NCI-H1092 treated with DMSO at 0.1 percent for 48 hours (cell line): Measurements from ENCODE around the gene SIL1.
"Not testable (repeated sequence)": the region's sequence is repeated elsewhere in the genome, so short reads cannot be mapped to it uniquely, and the experiment has no call there.

Source experiments
- DNase-seq: peaks from one replicate; lab custom pipeline; 2025; lab: John Stamatoyannopoulos, UW

SIL1 gene

DNA sequence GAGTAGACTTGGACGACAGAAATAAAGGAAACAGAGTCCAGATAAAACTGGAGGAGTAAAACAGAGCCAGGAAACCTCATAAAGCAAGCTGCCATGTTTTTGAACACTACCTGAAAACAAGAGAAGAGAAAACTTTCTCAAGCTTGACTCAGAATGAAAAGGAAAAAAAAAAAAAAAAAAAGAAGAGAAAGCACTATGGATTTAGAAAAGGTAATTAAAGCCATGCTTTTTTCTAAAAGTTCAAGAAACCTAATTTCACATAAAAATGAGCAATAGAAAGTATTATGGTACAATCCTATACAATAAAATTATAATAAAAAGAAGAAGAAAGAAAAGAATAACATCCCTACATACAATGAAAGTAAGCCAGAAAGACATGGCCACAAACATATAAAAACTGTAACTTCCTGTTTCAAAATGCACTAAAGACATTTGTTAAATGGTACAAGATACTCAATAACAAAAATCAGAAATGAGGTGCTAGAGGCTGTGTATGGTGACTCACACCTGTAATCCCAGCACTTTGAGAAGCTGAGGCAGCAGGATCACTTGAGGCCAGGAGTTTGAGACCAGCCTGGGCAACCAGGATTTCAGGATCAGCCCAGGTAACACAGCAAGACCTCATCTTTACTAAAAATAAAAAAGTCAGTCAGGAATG, 129.5 kb downstream of the SIL1 start:
- DNase-seq, result no peak

DNA sequence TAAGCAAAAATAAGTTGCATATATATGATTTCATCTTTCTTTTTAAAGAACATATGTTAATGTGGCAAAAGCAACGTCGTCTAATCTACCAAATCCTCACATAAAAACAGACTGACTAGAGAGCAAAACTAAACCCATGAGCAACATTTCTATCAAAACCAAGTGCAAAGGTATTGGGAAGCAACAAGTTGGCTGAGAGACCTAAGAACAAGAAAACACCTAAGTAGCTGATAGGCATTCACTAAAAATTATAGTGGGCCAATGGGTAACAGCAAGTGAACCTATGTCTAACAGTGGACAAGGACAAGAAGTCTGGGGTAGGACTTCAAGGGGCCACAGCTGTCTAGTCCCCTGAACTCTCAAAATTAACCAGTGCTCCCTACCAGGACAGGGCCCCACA, 130.1 kb downstream of the SIL1 start:
- DNase-seq, result no peak

DNA sequence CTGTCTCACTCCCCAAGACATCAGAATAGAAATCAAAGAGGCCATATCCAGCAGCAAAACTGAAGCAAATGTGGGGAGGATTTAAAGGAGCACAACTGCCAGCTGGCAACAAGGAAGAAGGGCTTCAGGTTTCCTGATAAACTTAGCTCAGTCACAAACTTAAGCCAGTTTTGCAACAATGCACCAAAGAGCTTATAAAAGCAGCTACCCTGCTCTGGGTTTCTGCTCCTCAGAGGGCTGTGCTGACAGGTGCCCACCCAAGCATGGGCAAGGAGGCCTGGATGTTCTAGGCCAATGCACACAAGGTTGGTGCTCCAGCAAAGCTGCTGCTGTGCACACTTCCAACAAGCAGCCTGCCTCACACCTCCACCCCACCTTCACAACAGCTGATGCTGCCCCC, 132.9 kb downstream of the SIL1 start:
- DNase-seq, result no peak

DNA sequence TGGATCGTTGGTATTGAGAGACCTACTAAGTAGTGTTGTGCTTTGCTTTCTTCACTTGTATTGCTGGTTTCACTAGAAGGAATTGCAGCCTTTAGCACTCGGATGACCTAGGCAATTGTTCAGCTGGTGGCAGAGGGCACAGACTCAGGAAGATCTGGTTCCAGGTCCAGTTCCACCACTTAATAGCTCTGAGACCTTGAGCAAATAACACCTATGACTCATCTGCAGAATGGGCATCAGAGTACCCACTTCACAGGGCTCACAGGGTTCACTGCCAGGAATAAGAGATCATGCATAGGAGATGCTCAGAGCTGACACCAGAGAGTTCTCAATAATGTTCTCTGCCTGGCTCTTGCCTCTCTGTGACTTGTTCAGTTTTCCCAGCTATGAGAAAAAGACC, 133.6 kb downstream of the SIL1 start:
- peak; percentile 10 for DNase-seq

DNA sequence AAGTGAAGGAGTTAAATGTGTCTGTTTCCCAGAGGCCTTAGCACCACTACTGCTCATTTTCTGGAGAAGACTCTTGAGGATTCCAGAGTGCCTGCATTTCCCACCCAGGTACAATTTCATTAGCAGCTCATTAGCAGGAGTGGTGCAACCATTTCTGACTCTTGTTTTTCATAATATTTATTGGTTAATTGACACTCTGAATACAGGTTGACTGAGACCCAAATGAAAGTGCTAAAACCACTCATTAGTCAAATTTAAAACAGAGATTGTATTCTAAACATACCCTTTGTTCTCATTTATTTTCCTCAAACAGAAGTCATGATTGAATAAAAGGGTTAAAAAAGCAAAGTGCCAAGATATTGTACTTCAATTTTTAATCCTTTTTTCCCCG, 134.5 kb downstream of the SIL1 start:
- DNase-seq, result no peak

DNA sequence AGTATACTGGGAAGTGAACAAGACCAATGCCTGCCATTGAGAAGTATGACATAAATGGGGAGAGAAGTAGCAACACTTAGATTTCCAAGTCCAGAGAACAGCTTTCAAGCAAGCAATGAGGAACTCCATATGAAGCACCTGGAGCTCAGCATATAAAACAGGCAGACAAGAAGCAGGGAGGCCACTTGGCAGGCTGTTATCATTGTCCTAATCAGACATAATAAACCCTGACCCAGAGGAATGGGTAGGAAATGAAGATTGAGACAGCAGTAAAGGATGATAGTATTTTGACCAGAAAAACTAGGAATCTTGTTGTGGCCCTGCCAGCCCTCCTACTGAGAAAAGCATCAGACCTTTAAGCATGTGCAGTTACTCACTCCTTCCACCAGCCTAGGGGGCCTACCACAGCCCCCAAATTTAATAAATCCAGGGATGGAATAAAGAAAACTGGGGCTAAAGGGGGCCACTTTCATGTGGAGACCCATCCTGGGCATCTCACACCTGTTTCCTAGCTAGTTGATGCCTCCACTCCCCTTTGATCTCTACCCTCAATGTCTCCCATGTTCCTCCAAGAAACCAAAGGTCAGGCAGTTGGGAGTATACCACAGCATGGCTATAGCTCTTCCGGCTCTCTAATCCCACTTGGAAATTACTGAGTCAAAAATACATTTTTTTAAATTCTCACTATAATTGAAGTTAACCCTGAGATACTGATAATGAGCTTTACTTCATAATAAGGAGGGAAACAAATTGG, 135.1 kb downstream of the SIL1 start:
- no peak for DNase-seq

DNA sequence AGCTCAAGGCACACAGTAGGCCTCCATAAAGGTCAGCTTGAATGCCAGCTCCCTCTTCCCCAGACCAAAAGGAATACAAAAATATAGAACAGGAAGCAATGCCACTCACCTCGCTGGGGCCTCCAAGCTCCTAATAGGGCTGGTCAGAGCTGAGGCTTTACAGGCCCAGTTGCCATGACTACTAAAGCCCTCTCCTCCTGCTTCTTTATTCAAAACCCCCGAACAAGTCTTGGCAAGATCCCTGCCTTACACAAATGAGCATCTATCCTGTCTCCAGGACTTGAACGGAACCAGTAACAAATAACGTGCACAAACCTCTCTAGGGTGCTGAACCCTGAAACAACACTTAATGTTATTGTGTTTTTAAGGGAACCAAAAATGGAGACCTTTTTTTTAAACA, 136.3 kb downstream of the SIL1 start:
- DNase-seq, result peak; percentile 30

DNA sequence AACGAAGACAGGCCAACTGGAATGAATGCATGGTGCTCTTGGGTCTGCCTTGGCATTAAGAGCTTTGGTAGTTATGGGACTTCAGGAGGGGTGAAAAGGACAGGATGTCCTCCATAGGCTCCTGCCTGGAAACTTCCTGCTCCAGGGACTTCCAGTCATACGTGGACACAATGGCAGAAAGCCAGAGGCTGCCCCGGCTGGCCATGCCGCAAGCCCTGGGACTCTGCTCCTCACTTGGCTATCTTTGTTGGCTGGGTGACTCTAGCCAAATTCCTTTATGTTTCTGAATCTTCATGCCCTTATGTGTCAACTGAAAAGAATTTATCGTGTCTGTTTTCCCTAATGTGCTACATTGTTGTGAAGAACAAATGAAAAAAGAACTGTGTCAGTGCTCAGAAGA, 136.9 kb downstream of the SIL1 start:
- DNase-seq, result no peak

DNA sequence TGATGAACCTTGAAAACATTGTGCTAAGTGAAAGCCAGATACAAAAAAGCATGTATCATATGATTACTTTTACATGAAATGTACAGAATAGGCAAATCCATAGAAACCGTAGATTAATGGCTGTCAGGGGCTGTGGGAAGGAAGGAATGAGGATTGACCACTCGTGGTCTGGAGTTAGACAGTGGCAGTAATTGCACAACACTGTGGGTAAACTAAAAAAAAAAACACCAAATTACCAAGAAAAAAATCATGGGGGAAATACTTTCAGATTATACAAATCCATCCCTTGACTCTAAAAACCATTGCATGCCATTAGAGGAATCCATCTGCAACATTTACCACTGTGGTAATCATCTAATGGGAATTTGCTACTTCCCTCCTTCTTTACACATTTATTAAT, 140.0 kb downstream of the SIL1 start:
- no peak for DNase-seq

DNA sequence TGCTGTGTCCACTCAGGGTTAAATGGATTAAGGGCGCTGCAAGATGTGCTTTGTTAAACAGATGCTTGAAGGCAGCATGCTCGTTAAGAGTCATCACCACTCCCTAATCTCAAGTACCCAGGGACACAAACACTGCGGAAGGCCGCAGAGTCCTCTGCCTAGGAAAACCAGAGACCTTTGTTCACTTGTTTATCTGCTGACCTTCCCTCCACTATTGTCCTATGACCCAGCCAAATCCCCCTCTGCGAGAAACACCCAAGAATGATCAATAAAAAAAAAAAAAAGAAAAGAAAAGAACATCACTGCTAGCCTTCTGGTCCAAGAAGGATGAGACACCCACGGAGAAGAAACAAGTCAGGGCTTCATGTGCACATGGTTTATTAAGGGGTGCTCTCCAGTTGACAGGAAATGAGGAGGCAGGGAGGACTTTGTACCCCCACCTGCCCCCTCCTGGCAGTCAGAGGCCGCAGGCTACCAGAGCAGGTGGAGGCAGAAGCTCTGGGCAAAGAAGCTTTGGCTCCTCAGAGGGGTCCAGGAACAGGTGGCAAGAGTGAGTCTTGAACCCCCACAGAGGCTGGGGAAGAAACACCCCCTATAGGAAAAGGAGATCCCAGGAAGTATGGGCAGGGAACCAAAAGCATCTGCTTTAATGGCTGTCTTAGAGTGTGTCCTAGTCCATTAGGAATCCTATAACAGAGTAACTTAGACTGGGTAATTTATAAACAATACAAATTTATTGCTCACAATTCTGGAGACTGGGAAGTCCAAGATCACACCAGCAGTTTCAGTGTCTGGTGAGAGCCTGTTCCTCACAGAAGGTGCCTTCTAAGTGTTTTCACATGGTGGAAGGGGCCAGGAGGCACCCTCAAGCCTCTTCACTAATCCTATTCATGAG, 140.9 kb downstream of the SIL1 start:
- not testable (repeated sequence) for DNase-seq

DNA sequence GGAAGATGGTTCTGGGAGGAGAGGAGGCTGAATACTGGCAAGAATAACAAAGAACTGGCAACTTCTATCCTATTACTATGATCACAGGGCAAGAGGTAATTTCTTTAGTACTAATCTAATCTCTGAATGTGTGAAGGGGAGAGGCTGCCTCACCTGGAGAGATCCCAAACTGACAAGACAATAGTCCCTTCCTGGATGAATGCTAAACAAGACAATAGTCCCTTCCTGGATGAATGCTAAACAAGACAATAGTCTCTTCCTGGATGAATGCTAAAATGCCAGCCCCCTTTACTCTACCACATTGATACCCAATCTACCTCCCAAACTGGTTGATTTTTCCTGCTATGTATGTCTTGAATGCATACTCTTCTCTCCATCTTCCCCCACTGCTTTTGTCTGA, 145.2 kb downstream of the SIL1 start:
- no peak for DNase-seq

DNA sequence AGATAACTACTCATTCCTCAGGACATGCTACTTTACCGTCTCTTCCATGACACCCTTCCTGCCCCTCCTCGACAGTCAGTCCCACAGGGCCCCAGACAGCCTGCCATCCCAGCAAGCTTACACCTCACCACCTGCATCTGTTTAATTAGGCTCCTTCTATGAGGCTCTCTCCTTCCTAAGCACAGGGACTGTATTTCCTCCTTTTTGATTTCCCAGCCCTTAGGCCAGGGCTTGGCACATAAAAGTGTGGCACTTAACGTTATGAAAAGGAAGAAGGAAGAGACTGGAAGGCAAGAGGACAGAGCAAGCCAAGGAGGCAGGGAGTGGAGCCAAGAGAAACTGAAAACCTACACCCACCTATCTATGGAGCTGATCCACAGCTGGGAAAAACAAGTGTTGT, 146.8 kb downstream of the SIL1 start:
- DNase-seq, result no peak

DNA sequence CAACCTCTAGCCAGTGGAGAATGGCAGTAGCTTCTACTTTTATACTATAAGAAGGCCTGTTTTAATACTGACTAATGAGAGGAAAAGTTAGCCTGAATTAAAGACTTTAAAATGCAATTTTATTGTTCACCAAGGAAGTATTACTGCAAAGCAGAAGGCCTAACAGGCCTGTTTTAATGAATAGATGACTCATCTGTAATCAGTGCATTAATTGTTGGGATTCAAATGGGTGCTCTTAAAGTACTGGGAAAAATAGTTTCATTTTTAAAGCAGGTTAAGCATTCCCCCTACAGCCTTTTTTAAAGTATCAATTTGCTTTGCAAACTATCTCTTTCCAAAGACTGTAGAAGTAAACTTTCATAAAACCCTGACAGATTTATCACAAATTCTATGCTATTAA, 147.7 kb downstream of the SIL1 start:
- no peak for DNase-seq

DNA sequence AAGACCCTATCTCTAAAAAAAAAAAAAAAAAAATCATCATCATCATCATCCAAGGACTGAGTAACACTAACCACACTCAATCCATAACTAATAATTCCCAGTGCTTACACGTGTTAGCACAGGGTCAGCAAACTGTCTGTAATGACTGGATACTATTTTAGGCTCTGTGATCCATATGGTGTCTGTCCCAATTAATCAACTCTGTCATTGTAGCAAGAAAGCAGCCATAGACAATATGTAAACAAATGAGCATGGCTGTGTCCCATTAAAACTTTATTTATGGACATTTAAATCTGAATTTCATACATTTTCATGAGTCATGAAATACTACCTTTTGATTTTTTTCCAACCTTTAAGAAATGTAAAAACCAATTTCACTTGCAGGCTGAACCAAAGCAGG, 148.4 kb downstream of the SIL1 start:
- DNase-seq, result no peak

DNA sequence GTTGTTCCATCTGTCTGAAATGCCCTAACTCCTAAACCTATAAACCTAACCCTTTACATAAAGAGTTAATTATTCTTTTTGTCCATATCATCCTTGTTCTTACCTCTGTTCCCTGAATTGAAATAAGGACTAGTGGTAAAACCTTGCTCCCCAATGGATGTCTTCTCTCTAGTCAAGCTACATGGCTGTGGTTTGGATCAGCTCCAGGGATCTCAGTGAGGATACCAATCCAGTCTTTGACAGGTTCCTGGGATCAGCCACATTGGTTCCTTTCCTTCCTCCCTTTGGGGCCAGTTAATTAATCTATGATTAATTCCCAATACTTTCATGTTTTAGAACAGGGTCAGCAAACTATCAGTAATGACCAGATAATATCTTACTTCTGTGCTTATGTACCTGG, 151.6 kb downstream of the SIL1 start:
- no peak for DNase-seq

DNA sequence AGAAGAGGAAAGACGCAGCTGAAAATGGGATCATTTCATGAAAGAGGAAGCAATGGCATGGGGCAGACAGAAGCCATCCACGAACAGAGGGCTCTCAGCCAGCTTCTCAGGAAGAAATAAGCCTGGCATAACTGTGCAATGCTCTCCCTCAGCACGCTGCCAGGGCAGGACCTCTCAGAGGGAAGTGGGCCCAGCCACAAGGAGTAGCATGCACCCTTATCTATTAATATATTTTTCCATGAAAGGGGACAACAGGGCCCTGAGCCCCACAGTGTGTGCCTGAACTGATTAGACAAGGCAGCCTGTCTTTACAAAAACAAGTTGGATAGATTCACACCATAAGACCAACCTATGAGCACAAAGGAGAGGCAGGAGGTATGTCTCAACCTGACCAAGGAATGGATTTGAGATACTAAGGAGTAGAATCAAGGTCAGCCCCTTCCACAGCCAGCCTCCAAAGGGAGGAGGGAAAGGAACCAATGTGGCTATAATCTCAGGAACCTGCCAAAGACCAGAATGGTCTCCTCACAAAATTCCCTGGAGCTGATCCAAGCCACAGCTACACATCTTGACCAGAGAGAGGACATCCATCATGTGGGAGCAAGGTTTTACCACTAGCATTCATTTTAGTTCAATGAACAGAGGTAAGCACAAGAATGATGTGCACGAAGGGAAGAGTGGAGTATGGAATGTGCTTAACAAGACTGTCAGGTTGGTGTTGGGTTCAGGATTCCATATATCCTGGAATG, 154.8 kb downstream of the SIL1 start:
- DNase-seq, result no peak

DNA sequence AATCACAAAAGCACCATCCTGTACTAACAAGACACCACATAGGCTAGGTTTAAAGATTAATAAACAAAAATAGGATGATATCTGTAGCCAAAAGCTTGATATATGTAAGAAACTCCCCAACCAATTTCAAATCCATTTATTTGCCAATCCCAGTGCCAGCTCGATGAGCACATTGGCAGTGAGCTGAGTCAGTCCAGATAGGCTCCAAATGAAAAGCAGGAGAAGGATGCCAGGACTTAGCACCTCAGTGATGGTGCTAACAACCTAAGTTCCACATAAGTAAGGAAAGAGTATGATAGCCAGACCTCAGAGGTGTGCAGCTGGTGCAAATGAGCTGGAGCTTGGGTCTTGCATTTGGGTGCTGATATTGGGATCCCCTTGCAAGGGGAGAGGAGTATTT, 158.1 kb downstream of the SIL1 start:
- DNase-seq, result no peak

DNA sequence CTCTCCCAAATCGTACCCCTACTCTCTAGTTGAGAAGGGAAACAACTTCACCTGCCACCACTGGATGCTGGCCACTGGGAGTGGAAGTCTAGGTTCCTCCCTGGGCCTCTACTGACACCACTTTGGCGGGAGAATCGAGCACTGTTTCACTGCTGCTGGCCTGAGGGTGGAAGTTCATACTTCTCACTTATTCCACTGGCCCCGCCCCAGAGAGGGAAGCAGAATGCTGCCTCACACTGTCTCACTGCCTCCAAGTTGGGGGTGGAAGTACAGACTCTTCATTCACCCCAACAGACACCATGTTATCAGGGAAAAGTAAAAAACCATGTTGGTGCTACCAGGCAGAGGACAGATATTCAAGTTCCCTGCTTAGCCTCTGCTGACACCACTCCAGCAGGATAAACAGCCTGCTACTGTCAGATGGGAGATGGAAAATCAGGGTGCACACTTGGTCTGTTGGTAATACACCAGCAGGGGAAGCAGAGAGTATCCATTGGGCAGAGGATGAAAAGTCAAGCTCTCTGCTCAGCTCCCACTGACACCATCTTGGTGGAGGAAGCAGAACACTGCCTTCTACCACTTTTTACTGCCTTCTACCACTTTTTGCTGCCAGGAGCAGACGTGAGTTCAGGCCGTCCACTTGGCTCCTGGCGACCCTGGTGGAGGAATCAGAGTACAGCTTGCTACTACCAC, 159.4 kb downstream of the SIL1 start:
- no peak for DNase-seq

DNA sequence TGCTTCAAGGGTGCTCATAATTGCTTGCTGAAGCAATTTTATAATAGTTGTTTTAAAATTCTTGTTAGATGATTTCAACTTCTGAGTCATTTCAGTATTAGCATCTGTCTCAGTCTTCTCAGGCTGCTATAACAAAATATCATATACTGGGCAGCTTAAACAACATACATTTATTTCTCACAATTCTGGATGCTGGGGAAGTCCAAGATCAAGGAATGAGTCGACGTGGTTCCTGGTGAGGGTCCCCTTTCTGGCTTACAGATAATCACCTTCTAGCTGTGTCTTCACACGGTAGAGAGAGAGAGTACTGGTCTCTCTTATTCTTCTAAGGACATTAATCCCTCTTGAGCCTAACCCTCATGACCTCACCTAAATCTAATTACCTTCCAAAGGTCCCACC, 160.4 kb downstream of the SIL1 start:
- no peak for DNase-seq

DNA sequence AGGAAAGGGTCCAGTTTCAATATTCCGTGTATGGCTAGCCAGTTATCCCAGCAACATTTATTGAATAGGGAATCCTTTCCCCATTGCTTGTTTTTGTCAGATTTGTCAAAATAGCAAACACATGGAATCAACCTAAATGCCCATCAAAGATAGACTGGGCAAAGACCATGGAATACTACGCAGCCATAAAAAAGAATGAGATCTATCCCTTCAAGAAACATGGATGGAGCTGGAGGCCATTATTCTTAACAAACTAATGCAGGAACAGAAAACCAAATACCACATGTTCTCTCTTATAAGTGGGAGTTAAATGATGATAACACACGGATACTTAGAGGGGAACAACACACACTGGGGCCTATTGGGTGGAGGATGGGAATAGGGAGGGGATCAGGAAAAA, 161.8 kb downstream of the SIL1 start:
- DNase-seq, result not testable (repeated sequence)

DNA sequence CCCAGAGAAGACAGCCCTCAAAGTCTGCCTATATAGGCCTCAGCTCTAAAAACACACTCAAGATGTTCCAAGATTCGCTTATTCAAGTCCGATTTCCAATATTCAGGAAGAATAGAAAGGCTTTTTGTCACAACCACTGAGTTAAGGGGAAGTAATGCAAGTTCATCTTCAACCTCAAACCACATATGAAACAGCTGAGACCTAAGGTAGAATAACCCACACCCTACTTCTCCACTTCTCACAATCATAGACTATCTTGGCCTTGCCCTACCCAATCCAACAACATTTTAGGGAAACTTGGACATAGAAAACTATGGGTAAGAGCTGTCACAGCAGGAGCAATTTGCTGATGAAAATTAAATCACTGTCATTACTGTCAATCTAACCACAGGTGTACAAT, 171.0 kb downstream of the SIL1 start:
- no peak for DNase-seq

DNA sequence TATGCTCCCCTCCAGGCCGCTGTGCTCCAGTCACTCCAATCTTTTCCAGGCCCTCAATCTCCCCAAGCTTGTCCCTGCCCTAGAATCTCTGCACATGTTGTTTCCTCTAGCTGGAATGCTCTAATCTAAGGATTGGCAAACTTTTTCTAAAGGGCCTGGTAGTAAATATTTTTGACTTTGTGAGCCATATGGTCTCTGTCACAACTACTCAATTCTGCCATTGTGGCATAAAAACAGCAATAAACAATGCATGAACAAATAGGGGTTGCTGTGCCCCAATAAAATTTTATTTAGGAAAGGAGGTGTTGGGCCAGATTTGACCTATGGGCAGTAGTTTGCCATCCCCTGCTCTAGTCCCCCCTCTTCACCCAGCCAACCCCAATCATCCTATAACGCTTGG, 172.5 kb downstream of the SIL1 start:
- no peak for DNase-seq
